NCI-H2029 treated with DMSO at 0.1 percent for 48 hours (cell line): ENCODE measurements around the gene JAK3.

ENCODE experiments used
- DNase-seq: peaks from one replicate; lab custom pipeline; 2025; lab: John Stamatoyannopoulos, UW

Gene JAK3

DNA sequence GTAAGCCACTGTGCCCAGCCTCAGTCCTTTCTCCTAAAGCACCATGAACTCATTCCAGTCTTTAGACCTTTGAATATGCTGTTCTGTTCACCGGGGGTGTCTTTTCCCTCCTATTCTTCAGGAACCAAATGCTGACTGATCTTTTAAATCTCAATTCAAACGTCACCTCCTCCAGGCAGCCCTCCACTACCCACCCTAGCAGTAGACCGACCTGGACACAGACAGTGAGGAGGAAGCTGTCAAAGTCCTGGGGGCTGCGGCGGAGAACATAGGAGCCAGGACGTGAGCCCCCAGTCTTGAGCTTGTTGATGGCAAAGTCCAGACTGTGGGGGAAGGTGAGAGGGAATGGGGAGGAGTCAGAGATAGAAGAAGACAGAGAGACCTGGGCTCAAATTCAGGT is 7.8 kb downstream of the JAK3 start:
- no peak for DNase-seq

DNA sequence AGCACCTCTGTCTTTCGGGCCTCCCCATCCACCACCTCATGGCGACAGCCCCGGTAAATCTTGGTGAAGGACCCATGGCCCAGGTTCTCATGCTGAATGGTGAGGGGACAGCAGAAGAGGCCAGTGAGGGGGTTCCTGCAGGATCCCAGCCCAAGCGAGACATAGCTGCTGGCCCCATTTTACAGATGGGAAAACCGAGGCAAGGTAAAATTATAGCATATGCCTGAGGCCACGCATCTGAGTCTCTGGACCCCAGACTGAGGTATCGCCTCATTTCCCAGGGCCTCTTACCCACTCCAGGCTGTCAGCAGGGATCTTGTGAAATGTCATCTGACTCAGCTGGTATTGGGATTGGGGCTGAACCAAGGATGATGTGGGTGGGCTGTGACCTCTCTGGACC is 9.8 kb downstream of the JAK3 start:
- DNase-seq, result no peak

DNA sequence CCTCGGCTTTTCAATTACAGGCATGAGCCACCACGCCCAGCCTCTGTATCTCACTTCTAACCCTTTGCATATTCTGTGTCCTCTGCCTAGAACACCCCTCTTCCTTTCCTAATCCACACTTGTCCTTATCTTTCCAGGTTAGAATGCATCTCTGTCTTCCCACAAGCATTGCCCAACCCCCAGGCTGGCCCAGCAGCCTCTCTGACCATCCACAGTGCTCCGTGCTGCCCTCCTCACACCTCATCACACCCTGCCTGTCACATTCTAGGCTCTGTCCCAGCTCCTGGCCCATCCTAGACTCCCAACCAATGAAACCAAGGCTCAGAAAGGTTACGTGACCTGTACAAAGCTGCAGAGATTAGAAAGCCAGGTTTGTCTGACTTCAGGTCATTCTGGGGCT is 11.3 kb downstream of the JAK3 start:
- DNase-seq, result no peak

DNA sequence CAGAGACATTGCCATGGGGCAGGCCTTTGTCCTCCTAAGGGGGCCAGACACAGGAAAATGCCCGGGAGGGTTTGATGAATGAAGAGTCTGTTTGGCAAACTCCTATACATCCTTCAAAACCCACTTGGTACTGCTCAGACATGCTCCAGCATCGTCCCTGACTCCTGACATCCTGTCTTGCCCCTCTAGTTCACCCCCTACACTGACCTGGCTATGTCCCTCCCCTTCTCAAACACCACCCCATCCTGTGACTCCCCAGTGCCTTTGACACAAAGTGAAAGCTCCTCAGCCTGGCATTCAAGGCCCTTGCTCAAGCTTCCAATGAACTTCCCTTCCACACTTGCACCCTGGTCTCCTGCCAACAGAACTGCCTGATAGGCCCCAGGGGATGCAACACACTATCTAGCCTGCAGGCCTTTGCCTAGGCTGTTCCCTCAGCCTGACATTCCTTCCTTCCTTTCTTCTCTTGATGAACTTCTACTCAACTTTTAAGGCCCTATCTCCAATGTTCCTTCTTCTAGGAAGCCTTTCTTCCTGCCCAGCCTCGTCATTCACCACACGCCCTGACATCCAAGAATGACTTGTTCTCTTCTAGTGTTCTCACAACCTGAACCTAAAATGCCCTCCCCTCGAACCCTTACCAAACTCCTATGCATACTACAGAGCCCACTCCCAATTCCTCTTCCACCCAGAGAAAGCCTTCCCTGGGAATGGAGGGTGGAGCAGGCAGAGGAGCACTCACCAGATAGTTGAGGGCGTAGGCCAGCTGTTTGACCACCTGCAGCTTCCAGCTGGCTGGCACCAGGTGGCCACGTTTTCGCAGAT is 12.4 kb downstream of the JAK3 start:
- no peak for DNase-seq

DNA sequence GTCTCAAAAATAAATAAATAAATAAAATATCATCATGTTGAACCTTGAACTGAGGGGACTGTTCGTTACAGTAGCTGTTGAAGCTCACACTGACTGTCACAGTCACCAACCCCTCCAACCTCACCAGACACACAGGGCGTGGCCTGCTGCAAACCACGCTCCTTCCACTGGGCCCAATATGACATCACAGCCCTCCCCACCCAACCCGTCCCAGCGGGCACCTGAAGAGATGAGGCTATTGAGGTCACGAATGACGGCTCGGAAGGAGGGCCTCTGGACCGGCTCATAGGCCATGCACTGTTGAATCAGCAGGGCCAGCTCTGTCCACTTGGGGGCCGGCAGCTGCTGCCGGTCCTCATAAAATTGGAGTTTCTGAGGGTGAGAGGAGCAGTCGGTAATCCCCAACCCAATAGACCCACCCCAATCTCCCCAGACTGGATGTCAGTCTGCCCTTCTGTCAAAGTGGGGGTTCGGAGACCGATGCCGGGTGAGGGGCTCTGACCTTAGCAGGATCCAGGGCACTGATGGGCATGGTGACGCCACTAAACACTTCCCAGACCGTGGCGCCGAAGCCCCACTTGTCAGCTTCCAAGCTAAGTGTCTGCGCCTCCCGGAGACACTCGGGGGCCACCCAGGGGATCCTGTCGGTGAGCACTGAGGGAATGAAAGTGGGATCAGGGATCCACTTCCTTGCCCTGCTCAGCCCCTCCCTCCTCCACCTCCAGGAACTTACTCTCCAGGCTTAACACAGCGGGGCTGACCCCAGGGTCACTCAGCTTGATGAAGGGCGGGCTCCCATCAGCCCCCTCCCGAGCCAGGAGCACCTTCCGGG is 13.2 kb downstream of the JAK3 start:
- no peak for DNase-seq

DNA sequence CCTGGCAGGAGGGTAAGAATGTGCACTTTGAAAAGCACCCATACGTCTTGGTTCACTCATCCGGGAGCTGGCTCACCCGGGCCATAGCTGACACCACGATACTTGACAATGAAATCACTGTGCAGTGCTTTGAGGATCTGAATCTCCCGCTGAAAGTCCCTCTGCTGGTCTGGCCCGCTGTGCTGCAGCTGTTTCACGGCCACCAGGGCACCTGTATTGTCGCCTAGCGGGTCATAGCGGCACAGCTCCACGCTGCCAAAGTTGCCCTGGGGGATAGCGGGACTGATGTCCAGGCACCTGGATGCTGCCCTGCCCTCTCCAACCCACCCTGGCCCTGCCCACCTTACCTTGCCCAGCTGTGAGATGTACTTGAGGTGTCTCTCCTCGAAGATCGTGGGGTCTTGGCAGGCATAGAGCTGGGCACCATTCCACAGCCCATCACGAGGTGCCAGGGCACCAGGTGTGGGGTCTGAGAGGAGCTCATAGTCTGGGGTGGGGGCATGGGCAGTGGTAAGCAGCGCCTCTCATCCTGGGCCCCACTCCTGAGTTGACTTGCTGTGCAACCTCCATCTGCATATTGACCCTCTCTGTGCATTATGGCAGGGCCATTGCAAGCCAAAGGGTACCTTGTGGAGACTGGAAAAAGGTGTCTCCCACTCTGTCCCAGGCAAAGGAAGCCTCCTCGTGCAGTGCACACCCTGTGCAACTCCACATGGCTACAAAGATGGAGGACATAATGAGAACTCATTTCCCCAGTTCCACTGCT is 15.2 kb downstream of the JAK3 start:
- no peak for DNase-seq

DNA sequence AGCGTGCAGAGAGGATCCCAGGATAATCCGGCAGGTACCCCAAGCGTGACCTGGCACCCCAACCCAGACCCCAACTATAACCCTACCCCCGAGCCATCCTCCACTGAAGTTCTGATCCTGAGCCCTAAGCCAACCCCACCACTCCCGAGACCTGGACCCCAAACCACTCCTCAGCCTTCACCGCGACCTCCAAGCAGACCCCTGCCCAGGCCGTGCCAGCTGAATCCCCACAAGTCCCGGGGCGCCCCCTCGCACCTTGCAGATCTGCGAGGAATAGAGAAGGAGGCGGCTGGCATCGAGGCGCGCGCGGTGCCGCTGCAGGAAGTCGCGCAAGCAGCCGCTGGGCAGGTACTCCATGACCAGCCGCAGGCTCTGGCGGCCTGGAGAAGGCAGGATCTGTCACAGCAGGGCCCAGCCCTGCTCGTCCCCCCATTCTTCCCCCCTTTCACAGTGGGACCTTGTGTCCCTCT is 16.3 kb downstream of the JAK3 start:
- DNase-seq, result no peak

DNA sequence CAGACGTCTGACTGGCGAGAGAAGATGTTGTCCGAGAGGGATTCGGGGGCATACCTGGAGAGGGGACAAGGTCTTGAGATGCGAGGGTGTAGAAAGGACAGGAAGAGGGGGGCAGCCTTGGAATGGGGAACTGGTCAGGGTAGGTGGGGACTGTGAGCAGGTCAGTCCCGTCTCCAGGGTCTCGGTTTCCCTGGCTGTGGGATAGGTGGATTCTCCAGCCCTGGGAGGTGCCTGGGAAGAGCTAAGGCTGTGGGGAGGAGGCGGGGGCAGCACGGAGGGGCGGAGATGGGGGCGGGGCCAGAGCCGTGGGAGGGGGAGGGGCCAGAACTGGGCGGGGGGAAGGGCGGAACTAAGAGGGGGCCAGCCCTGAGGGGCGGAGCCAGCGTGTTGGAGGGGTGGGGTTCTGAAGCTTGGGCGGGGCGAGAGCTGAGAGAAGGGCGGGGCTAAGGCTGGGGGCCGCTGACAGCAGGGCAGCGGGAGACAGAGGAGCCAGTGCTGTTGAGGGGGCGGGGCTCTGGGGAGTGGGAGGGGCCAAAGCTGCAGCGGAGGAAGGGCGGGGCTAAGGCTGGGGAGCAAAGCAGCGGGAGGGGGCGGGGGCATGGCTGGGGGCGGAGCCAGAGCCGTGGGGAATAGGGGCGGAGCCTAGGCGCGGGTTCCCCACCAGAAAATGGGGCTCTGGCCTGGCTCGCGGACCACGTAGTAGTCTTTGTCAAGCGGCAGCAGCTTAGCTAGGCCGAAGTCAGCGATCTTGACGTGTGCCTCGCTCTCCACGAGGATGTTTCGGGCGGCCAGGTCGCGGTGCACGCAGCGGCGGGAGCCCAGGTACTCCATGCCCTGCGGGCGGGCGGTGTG is 17.0 kb downstream of the JAK3 start:
- peak; percentile 76 for DNase-seq

DNA sequence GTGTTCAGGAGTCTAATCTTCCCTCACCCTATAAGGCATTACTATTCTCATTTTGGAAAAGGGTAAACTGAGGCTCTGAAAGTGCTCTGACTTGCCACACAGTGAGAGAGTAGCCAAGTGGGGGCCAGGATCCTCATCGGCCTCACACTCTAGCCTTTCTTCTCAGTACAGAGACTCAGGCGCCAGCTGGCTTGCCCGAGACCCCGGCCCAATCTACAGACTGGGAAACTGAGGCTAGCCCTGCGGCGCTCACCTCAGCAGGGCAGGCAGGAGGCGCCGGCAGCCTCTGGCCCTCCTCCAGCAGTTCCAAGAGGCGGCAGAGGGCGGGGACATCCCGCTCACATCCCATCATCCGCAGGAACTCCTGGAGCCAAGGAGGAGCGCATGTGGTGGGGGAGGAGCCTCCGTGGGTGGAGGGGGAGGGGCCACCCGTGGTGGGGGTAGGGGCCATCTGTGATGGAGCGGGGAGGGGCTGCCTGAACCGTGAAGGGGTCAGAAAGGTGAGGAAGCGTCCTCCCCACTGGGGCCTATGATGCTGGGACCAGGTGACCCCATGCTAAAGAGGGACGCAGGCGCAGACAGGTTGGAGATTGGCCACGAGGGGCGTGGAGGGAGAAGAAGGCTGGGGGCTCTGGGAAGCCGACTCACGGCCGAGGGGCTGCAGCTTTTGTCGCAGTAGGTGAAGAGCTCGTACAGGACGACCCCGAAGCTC is 17.8 kb downstream of the JAK3 start:
- peak; percentile 36 for DNase-seq

DNA sequence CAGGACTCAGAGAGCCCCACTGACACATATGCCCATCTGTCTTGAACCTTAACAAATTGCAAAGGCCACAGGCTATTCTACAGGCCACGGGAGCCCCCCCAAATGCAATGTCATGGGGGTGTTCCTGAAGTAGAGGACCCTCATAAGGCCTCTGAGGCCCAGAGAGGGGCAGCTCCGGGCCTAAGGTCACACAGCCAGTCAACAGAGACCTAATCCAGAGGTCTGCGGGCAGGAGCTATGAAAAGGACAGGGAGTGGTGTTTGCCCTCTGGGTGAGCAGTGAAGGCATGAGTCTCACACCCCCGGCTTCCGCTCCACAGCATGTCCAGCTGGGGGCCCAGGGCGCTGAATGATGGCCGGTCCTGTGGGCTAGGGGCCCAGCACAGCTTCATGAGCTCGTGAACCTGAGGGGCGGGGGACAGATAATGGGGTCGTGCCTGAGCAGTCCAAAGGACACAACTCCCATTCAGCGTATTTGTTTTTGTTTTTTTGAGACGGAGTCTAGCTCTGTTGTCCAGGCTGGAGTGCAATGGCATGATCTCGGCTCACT is 21.2 kb downstream of the JAK3 start:
- no peak for DNase-seq

DNA sequence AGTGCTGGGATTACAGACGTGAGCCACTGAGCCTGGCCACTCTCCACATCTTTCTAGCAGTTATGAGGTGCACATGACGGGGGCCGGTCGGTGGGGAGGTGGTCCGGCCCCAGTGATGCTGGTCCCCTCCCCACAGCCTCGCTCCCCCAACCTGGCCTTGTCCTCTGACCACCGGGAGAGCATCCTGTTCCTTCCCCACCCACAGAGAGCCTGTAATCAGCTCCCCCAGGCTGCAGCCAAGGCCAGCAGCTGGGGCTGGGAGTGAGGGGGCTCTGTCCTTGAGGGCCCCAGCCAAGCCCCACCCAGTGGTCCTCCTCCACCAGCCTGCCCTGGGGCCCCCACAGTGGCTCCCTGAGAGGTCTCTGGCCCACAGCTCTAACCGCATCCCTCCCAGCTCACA is 23.4 kb downstream of the JAK3 start:
- DNase-seq, result no peak

DNA sequence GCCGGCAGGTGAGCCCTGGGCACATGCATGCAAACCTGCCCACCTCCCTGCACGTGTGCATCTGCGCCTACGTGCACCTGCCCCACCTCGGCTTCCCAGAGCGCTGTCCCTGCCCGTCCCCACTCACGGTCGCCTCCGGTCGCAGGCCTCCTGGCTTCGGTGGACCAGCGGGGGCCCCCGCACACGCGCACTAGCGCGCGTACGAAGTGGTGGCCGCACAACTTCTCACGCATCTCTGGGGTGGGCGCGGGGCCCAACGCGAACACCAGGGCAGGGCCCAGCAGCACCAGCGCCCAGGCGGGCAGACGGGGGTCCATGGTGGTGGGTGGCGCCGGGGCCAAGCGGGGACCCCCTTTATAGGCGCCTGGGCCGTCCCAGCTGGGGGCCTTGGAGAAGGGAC is 26.6 kb downstream of the JAK3 start, which contains the start of gene INSL3:
Gene INSL3, minus strand, starts transcription at position 330 of the 400 bp plus-strand sequence. Its CDS starts 13 bp downstream, at position 317.
- no peak for DNase-seq

DNA sequence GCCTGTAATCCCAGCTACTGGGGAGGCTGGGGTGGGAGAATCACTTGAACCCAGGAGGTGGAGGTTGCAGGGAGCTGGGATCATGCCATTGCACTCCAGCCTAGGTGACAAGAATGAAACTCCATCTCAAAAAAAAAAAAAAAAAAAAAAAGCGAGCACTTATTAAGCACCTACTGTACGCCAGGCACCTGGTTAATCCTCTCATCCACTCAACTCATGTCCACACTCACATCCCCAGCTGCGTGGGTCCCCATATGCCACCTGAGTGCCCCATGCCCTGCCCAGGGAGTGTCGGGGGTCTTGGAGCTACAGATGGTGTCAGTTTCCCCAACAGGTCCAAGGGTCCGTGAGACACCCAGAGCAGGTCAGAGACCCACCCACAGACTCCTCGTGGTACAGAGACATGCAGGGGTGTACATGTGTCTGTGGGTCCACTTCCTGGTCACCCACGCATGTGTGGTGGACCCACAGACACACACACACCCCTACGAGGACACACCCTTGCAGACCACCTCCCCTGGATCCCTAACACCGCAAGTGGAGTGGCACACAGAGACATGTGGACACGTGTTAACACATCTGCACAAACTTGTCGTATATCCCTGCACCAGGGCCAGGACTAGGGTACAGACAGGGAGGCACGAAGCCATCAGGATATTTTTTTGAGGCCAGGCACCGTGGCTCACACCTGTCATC is 30.0 kb downstream of the JAK3 start:
- DNase-seq, result no peak

DNA sequence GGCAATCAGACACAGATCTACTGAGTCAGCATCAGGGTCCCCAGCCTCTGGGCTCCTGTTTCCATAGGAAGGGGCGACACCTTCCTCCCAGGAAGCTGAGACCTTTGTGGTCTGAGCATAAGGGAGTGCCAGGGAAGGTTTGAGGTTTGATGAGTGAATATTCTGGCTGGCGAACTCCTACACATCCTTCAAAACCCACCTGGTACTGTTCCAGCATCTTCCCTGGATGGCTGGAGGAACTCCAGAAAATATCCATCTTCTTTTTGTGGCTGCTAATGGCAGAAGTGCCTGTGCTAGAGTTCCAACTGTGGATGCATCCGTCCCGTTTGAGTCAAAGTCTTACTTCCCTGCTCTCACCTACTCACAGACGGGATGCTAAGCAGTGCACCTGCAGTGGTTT is 35.7 kb downstream of the JAK3 start:
- DNase-seq, result no peak

DNA sequence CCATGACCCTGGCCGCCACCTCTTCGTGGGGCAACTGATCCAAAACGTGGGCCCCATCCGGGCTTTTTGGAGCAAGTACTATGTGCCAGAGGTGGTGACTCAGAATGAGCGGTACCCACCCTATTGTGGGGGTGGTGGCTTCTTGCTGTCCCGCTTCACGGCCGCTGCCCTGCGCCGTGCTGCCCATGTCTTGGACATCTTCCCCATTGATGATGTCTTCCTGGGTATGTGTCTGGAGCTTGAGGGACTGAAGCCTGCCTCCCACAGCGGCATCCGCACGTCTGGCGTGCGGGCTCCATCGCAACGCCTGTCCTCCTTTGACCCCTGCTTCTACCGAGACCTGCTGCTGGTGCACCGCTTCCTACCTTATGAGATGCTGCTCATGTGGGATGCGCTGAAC is 36.1 kb downstream of the JAK3 start:
- no peak for DNase-seq

DNA sequence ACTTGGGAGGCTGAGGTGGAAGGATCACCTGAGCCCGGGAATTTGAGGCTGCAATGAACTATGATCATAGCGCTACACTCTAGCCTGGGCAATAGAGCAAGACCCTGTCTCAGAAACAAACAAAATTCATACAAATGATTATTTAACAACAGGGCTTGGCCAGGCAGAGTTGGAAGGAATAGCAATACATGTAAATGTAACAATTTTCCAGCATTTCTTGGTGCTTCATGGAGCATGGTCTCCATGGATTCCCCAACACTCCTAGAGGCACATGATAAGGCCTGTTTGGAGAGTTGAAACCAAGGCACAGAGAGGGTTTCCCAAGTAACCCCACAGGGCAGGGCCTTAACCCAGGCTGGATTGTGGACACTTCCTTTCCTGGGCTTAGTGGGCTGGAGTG is 36.7 kb downstream of the JAK3 start:
- DNase-seq, result no peak

DNA sequence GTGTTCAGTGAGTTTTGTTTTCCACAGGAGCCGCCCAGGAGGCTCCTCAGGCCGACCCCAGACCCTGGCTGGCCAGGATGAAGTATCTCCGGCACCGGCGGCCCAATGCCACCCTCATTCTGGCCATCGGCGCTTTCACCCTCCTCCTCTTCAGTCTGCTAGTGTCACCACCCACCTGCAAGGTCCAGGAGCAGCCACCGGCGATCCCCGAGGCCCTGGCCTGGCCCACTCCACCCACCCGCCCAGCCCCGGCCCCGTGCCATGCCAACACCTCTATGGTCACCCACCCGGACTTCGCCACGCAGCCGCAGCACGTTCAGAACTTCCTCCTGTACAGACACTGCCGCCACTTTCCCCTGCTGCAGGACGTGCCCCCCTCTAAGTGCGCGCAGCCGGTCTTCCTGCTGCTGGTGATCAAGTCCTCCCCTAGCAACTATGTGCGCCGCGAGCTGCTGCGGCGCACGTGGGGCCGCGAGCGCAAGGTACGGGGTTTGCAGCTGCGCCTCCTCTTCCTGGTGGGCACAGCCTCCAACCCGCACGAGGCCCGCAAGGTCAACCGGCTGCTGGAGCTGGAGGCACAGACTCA is 40.0 kb downstream of the JAK3 start:
- DNase-seq, result no peak

DNA sequence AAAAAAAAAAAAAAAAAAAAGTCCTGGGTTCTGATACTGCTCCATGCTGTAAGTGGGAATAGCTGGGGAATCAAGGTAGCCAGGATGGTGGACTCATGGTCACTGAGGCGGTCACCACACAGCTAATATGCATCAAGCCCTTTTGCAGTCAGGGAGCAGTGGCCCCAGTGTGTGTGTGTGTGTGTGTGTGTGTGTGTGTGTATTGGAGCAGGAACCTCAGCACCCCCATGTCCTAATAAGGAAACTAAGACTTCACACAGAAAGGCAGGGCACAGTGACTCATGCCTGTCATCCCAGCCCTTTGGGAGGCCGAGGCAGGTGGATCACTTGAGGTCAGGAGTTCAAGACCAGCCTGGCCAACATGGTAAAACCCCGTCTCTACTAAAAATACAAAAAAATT is 40.8 kb downstream of the JAK3 start:
- DNase-seq, result no peak

DNA sequence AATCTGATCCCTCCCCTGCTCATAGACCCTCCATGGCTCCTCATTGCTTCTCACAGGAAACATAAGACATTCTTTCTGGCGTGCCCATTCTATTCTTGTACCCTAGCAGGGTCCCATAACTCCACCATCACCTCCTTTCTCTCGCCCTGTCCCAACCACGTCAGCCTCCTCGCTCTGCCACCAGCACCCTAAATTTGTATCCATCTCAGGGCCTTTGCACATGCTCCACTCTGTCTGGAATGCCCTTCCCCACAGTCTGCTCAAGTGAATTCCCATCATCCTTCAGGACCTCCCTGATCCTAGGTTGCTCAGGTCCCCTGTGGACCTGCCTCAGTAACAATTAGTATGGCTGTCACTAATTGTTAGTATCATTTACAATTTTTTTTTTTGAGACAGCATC is 42.4 kb downstream of the JAK3 start:
- DNase-seq, result no peak
